IMR-90 (cell line): Measurements from ENCODE around the gene H6PD. TPM values are rescaled to one million over a fixed set of nuclear protein-coding genes. Genes with fewer than 3 reads are reported as not detected.

Experiments used
- ATAC-seq: fragments of 200-7000 bp; cut with Tn5 transposase; 2 replicates; pipeline ENCODE4 v1.9.1; 2020; ENCODE audit warnings: low read depth, mild to moderate bottlenecking, moderate library complexity
- BruUV-seq: library from RNA; stranded (reverse); fragments of 400-500 nt; replicated peaks from 2 replicates; lab custom pipeline; 2021; lab: Mats Ljungman, UMichigan
- CTCF ChIA-PET: fragments of 300-600 bp; formaldehyde crosslinking; extraction: SDS; loops from one replicate; lab custom pipeline; 2021; ENCODE audit warnings: antibody characterized with exemption; lab: Yijun Ruan, JAX
- POLR2A ChIA-PET: fragments of 300-600 bp; sonication (Branson Sonifier 250); formaldehyde crosslinking; loops from one replicate; lab custom pipeline; 2022; ENCODE audit warnings: antibody characterized with exemption; ENCODE audit not compliant: unreplicated experiment; lab: Charles Lee
- DNase-seq: peaks from one replicate; pipeline ENCODE4 v3.0.0; 2013
- H2AFZ ChIP-seq: replicated peaks from 2 replicates; pipeline ENCODE3; 2013; ENCODE audit warnings: low read length, mild to moderate bottlenecking; ENCODE audit not compliant: poor library complexity
- H2AK5ac ChIP-seq: 2 replicates; pipeline ENCODE4 v1.6.1; 2013; ENCODE audit warnings: low read depth, low read length, inconsistent platforms
- H2AK9ac ChIP-seq: replicated peaks from 2 replicates; pipeline ENCODE3; 2013; ENCODE audit warnings: mild to moderate bottlenecking, low read depth, low read length, moderate library complexity; ENCODE audit not compliant: poor library complexity
- H2BK120ac ChIP-seq: 2 replicates; pipeline ENCODE4 v1.6.1; 2013; ENCODE audit warnings: low read depth, low read length, inconsistent platforms
- H2BK15ac ChIP-seq: 3 replicates; pipeline ENCODE4 v1.6.1; 2013; ENCODE audit warnings: low read depth, low read length, inconsistent platforms
- H2BK20ac ChIP-seq: 2 replicates; pipeline ENCODE4 v1.6.1; 2013; ENCODE audit warnings: low read depth, mild to moderate bottlenecking, inconsistent platforms, low read length, moderate library complexity
- H2BK5ac ChIP-seq: 2 replicates; pipeline ENCODE4 v1.6.1; 2013; ENCODE audit warnings: mild to moderate bottlenecking, low read depth, low read length, inconsistent platforms; ENCODE audit not compliant: poor library complexity, severe bottlenecking
- H3K14ac ChIP-seq: replicated peaks from 2 replicates; pipeline ENCODE4 v1.6.1; 2013; ENCODE audit warnings: low read depth, low read length, inconsistent platforms
- H3K18ac ChIP-seq: 2 replicates; pipeline ENCODE4 v1.6.1; 2013; ENCODE audit warnings: low read depth, low read length, control low read depth
- H3K23ac ChIP-seq: 2 replicates; pipeline ENCODE4 v1.6.1; 2013; ENCODE audit warnings: low read depth, low read length, inconsistent platforms
- H3K27ac ChIP-seq: 2 replicates; pipeline ENCODE4 v1.5.1; 2013; ENCODE audit warnings: mild to moderate bottlenecking, control low read depth, low read length; ENCODE audit not compliant: insufficient read depth
- H3K27me3 ChIP-seq: 2 replicates; pipeline ENCODE4 v1.6.1; 2013; ENCODE audit warnings: low read length; ENCODE audit not compliant: control insufficient read depth, insufficient read depth
- H3K36me3 ChIP-seq: 2 replicates; pipeline ENCODE4 v1.6.1; 2013; ENCODE audit warnings: low read length, mixed read lengths; ENCODE audit not compliant: control insufficient read depth, insufficient read depth
- H3K4ac ChIP-seq: 2 replicates; pipeline ENCODE4 v1.6.1; 2013; ENCODE audit warnings: low read depth, low read length, inconsistent platforms
- H3K4me1 ChIP-seq: 2 replicates; pipeline ENCODE4 v1.6.1; 2013; ENCODE audit warnings: low read length, mixed read lengths; ENCODE audit not compliant: control insufficient read depth, insufficient read depth
- H3K4me2 ChIP-seq: 2 replicates; pipeline ENCODE4 v1.6.1; 2013; ENCODE audit warnings: low read depth, mild to moderate bottlenecking, control low read depth, low read length, moderate library complexity
- H3K4me3 ChIP-seq: 2 replicates; pipeline ENCODE4 v1.5.1; 2013; ENCODE audit warnings: low read depth, mild to moderate bottlenecking, control low read depth, low read length, moderate library complexity; ENCODE audit not compliant: insufficient read depth
- H3K56ac ChIP-seq: 2 replicates; pipeline ENCODE4 v1.6.1; 2013; ENCODE audit warnings: low read length, inconsistent platforms; ENCODE audit not compliant: insufficient read depth; ENCODE audit errors: extremely low read depth
- H3K79me1 ChIP-seq, 2 experiments: 2 replicates each; pipeline ENCODE4 v1.6.1; 2013; ENCODE audit warnings: low read length in 2 of 2, inconsistent platforms in 1 of 2, low read depth in 1 of 2
- H3K9ac ChIP-seq: 2 replicates; pipeline ENCODE4 v1.6.1; 2013; ENCODE audit warnings: low read depth, low read length, control low read depth
- H3K9me1 ChIP-seq: 2 replicates; pipeline ENCODE4 v1.6.1; 2013; ENCODE audit warnings: low read length, inconsistent platforms; ENCODE audit not compliant: insufficient read depth
- H3K9me3 ChIP-seq: 2 replicates; pipeline ENCODE4 v1.6.1; 2013; ENCODE audit warnings: low read length; ENCODE audit not compliant: control insufficient read depth, insufficient read depth
- H4K20me1 ChIP-seq: 2 replicates; pipeline ENCODE4 v1.6.1; 2013; ENCODE audit warnings: low read length, inconsistent platforms; ENCODE audit not compliant: insufficient read depth
- H4K5ac ChIP-seq: 2 replicates; pipeline ENCODE4 v1.6.1; 2013; ENCODE audit warnings: mild to moderate bottlenecking, low read depth, low read length, control low read depth
- H4K8ac ChIP-seq, 2 experiments: 2 replicates each; pipeline ENCODE4 v1.6.1; 2013; ENCODE audit warnings: low read depth in 2 of 2, low read length in 2 of 2, control low read depth in 1 of 2, inconsistent platforms in 1 of 2
- H4K91ac ChIP-seq: 2 replicates; pipeline ENCODE4 v1.6.1; 2013; ENCODE audit warnings: low read depth, low read length, inconsistent platforms; ENCODE audit not compliant: insufficient read depth
- CHD1 ChIP-seq: IDR thresholded peaks from 2 replicates; pipeline ENCODE4 v1.6.1; 2012; ENCODE audit warnings: low read depth, low read length, improper control_type of control experiment
- POLR2A ChIP-seq: IDR thresholded peaks from 2 replicates; pipeline ENCODE4 v1.6.1; 2012; ENCODE audit warnings: mild to moderate bottlenecking, low read depth, low read length
- RCOR1 ChIP-seq: IDR thresholded peaks from 2 replicates; pipeline ENCODE4 v1.6.1; 2012; ENCODE audit warnings: mild to moderate bottlenecking, low read length, improper control_type of control experiment; ENCODE audit not compliant: insufficient replicate concordance
- WGBS, 2 experiments: methylation state at CpG; one replicate each; pipeline versions ENCODE4 v1.1.5 to v1.1.7; 2013; ENCODE audit warnings: missing lambda C conversion rate in 2 of 2; ENCODE audit not compliant: insufficient read length in 1 of 2; ENCODE audit errors: extremely low coverage in 2 of 2; 5-methylcytosine and 5-hydroxymethylcytosine counted together
- dilution Hi-C: fragments of 300-500 bp; cut with HindIII; formaldehyde crosslinking; loops from one replicate; pipeline ENCODE4 v1.14.3; 2018; ENCODE audit warnings: low sequenced_read_pairs; ENCODE audit not compliant: unreplicated experiment
- in situ Hi-C: fragments of 300-500 bp; cut with MboI; formaldehyde crosslinking; loops from 3 replicates; pipeline ENCODE4 v1.14.3; 2019; ENCODE audit warnings: low sequenced_read_pairs, inconsistent platforms, mixed read lengths
- intact Hi-C: fragments of 100-400 bp; cut with micrococcal nuclease; formaldehyde crosslinking; loops from 2 replicates; pipeline ENCODE4 v1.10.0; 2022
- polyA plus RNA-seq, 3 experiments: library from polyadenylated mRNA; depleted of rRNA; stranded (reverse); fragments of >200 nt; gene quantifications; 2 replicates each; pipeline ENCODE4 v1.2.3, GENCODE V29; 2012; ENCODE audit warnings: low replicate concordance in 1 of 3
- total RNA-seq: library from RNA; depleted of rRNA; stranded (reverse); fragments of >200 nt; gene quantifications from 2 replicates; pipeline ENCODE4 v1.2.3, GENCODE V29; 2012

Gene H6PD
- total and polyA plus RNA-seq, 2 of the 4 experiments (the other 2 are of a cell fraction), result 9.3 to 22.1 TPM

DNA sequence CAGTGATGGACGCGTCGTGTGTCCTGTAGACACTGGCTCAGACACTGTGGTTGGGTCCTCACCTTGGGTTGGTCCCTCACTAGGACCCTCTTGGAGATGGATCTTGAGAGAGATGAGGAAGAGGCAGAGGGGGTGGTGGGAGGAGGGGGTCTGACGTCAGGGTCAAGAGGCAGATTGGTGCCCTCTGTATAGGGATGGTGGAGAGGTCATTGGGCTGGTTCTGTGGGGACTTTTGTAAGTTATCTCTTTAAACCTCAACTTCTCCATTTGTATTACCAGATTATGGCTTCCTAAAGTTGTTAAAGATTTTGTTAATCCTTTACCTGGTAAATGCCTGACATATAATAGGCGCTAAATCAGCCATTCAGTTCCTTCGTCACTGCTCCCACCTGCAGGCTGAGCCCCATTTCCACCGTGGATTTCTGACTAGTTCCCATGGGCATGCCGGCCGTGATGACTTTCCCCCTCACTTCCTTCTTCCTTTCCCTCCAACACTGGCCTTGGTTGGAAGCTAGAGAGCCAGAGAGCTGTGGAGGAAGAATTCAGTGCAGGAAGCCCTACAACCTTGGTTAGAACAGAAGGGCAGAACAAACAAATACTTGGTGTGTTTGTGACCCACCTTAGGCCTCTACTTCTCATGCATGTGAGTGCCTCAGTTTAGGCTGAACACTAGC, 8.6 kb downstream of the H6PD start:
- DNase-seq (no peak), ATAC-seq (no peak)
- Histone ChIP-seq H2BK5ac (no peak overlapping the region), H3K27me3 (no peaks in the 10 kb centered on the region), H3K23ac (no peak overlapping the region; the same call in 1 of the 2 replicates), H2BK120ac (no peak overlapping the region), H3K79me1 (peaks cover 10 to 61% of the 10 kb centered on the region in 2 experiments; a peak in 3 of 4 replicates), H2BK20ac (no peak overlapping the region), H2AK5ac (0 out of 2 replicates have a peak overlapping the region, but pooled peaks have one; percentile 36), H3K4me2 (no peak overlapping the region), H3K4ac (peak overlapping the region; percentile 13; the same call in 1 of the 2 replicates), H3K27ac (no peak overlapping the region), H3K36me3 (peaks cover 16% of the 10 kb centered on the region; the same call in 1 of the 2 replicates), H3K9me3 (no peaks in the 10 kb centered on the region), H2BK15ac (no peak overlapping the region), H4K20me1 (no peaks in the 10 kb centered on the region), H3K56ac (no peak overlapping the region), H4K91ac (no peak overlapping the region), H4K5ac (no peak overlapping the region), H3K9ac (no peak overlapping the region), H3K9me1 (peaks cover 24% of the 10 kb centered on the region), H3K4me1 (peaks cover 23% of the 10 kb centered on the region), H3K14ac (no peak overlapping the region; the same call in 1 of the 2 replicates), H2AK9ac (no peak overlapping the region), H4K8ac (no peak overlapping the region), H3K18ac (no peak overlapping the region), H2AFZ (no peak overlapping the region), H3K4me3 (no peak overlapping the region)
- TF ChIP-seq POLR2A (no peak), CHD1 (no peak), RCOR1 (no peak)
- BruUV-seq, result no TSS peak
- ChIA-PET CTCF (no interaction called here), POLR2A (no interaction called here)
- WGBS, 2 experiments, result 93% methylated on average over 3 of the region's 9 CpGs; no CpG with 5 or more reads in 1 of the 2 experiments
- intact Hi-C loops (no loop called here), dilution Hi-C loops (no loop called here), in situ Hi-C loops (no loop called here)
